SJSA1 (cell line): ENCODE data around the gene CCDC30. TPM values are rescaled to one million over a fixed set of nuclear protein-coding genes. Genes with fewer than 3 reads are reported as not detected.
"Not testable (repeated sequence)": the region's sequence is repeated elsewhere in the genome, so short reads cannot be mapped to it uniquely, and the experiment has no call there.

Source experiments
- DNase-seq, 2 experiments: peaks; one replicate each; pipeline ENCODE4 v3.0.0-alpha.2; 2015 to 2020; ENCODE audit warnings: low spot score in 2 of 2, low read depth in 1 of 2
- H3K27ac ChIP-seq: fragments of 250-450 bp; sonication (Bioruptor Pico); 2 replicates; pipeline ENCODE4 v1.5.1; 2020; ENCODE audit warnings: mild to moderate bottlenecking, moderate library complexity
- H3K27me3 ChIP-seq: fragments of 250-450 bp; sonication (Bioruptor Pico); replicated peaks from 2 replicates; pipeline ENCODE4 v1.5.1; 2020; ENCODE audit warnings: mild to moderate bottlenecking, moderate library complexity
- H3K36me3 ChIP-seq: fragments of 250-450 bp; sonication (Bioruptor Pico); 2 replicates; pipeline ENCODE4 v1.5.1; 2020; ENCODE audit warnings: mild to moderate bottlenecking
- H3K4me1 ChIP-seq: fragments of 250-450 bp; sonication (Bioruptor Pico); replicated peaks from 2 replicates; pipeline ENCODE4 v1.6.1; 2021; ENCODE audit warnings: mild to moderate bottlenecking
- H3K4me3 ChIP-seq: fragments of 250-450 bp; sonication (Bioruptor Pico); 2 replicates; pipeline ENCODE4 v1.5.1; 2020; ENCODE audit warnings: mild to moderate bottlenecking
- H3K9me3 ChIP-seq: fragments of 250-450 bp; sonication (Bioruptor Pico); replicated peaks from 2 replicates; pipeline ENCODE4 v1.5.1; 2020; ENCODE audit warnings: mild to moderate bottlenecking
- total RNA-seq: library from RNA; depleted of rRNA; stranded (reverse); fragments of >200 nt; shearing (Covaris generic); gene quantifications from 2 replicates; pipeline ENCODE4 v1.2.3, GENCODE V29; 2014

The CCDC30 gene
- total RNA-seq, 1 experiment from 2014 or later: 0.13 TPM

- H3K4me1 ChIP-seq: no peaks in the 10 kb centered on the region
- peaks cover 8% of the 10 kb centered on the region; the same call in 1 of the 2 replicates for H3K9me3 ChIP-seq
- H3K4me3 ChIP-seq: no peak overlapping the region
- no peaks in the 10 kb centered on the region for H3K27me3 ChIP-seq
- H3K36me3 ChIP-seq: no peaks in the 10 kb centered on the region
- no peak for DNase-seq
- H3K27ac ChIP-seq: no peak overlapping the region
These were observed 122.9 kb downstream of the CCDC30 start for GRCh38 chr1:42586016-42586415.

DNA sequence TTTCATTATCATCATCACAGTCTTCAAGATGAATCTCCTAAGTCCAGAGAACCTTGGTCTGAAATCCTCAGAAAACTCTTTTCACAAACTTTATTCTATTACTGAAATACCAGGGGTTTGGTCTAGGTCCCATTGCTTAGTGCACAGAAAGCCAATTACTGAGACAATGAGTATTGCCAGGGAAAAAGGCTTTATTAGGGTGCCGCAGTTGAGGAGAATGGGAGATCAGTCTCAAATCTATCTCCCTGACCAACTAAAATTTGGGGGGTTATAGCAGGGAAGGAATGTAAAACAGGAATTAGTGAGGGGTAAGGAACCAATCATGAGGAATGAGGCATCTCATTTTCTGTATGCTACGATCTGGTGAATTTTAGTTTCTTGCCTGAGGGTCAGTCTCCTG, 124.7 kb downstream of the CCDC30 start:
- Histone ChIP-seq H3K4me3 (no peak overlapping the region), H3K27ac (no peak overlapping the region), H3K9me3 (peaks cover 8% of the 10 kb centered on the region; the same call in 1 of the 2 replicates), H3K4me1 (no peaks in the 10 kb centered on the region), H3K27me3 (no peaks in the 10 kb centered on the region), H3K36me3 (no peaks in the 10 kb centered on the region)
- DNase-seq: no peak

DNA sequence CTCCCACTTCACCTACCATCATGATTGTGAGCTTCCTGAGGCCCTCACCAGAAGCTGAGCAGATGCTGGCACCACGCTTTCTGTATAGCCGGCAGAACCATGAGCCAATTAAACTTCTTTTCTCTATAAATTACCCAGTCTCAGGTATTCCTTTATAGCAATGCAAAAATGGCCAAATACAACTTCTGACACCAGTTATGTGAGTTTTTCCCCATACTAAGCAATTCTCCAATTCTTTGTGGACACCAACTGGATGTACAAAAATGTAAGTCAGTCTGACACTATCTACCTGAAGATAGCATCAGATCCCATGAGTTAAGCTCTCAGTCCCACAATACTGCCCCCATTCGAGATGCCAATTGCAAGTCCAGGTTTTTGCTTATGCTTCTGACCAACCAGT, 129.7 kb downstream of the CCDC30 start:
- Histone ChIP-seq H3K4me3 (no peak overlapping the region), H3K4me1 (no peaks in the 10 kb centered on the region), H3K36me3 (no peaks in the 10 kb centered on the region), H3K27ac (no peak overlapping the region), H3K27me3 (0 out of 2 replicates have a peak, but pooled peaks cover 3% of the 10 kb centered on the region), H3K9me3 (peaks cover 3% of the 10 kb centered on the region; the same call in 1 of the 2 replicates)
- DNase-seq: no peak

GRCh38 chr1:42593486-42594100, 130.5 kb downstream of the CCDC30 start:
- no peaks in the 10 kb centered on the region for H3K36me3 ChIP-seq
- DNase-seq: no peak
- H3K27me3 ChIP-seq: 0 out of 2 replicates have a peak, but pooled peaks cover 3% of the 10 kb centered on the region
- H3K27ac ChIP-seq: no peak overlapping the region
- no peaks in the 10 kb centered on the region; the same call in 1 of the 2 replicates for H3K9me3 ChIP-seq
- H3K4me1 ChIP-seq: no peaks in the 10 kb centered on the region
- no peak overlapping the region for H3K4me3 ChIP-seq

DNA sequence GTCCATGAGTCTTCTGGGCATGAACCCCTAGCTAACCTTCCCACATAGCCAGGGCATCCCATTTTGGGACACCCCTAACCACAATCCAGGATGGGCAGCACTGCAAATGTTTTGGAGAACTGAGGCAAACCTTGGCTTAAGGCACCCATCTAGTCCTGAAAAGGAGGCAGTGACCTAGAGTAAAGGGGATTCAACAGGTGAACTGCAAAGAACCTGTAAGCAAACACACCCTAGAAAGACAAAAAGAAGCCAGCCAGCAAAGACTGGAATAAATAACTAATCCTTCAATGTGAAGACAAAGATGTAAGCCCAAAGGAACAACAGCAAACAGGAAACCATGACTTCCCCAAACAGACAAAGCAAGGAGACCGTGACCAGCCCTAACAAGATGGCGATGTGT, 138.4 kb downstream of the CCDC30 start:
- no peak for DNase-seq
- peaks cover 3% of the 10 kb centered on the region; the same call in 1 of the 2 replicates for H3K27me3 ChIP-seq
- H3K36me3 ChIP-seq: no peaks in the 10 kb centered on the region
- H3K4me3 ChIP-seq: no peak overlapping the region
- no peaks in the 10 kb centered on the region for H3K9me3 ChIP-seq
- H3K27ac ChIP-seq: no peak overlapping the region
- no peaks in the 10 kb centered on the region for H3K4me1 ChIP-seq

GRCh38 chr1:42613803-42614131, 150.7 kb downstream of the CCDC30 start:
- Histone ChIP-seq H3K36me3 (no peaks in the 10 kb centered on the region), H3K4me1 (no peaks in the 10 kb centered on the region), H3K27me3 (peaks cover 15% of the 10 kb centered on the region; the same call in 1 of the 2 replicates), H3K4me3 (no peak overlapping the region), H3K27ac (no peak overlapping the region), H3K9me3 (no peaks in the 10 kb centered on the region)
- no peak for DNase-seq

- no peak for DNase-seq
- no peaks in the 10 kb centered on the region for H3K4me1 ChIP-seq
- H3K27ac ChIP-seq: no peak overlapping the region
- no peak overlapping the region for H3K4me3 ChIP-seq
- no peaks in the 10 kb centered on the region for H3K36me3 ChIP-seq
- H3K9me3 ChIP-seq: no peaks in the 10 kb centered on the region
- peaks cover 21% of the 10 kb centered on the region for H3K27me3 ChIP-seq
These were observed 155.8 kb downstream of the CCDC30 start for GRCh38 chr1:42618866-42619265.

GRCh38 chr1:42620307-42620706, 157.2 kb downstream of the CCDC30 start:
- no peaks in the 10 kb centered on the region for H3K36me3 ChIP-seq
- H3K27ac ChIP-seq: no peak overlapping the region
- H3K27me3 ChIP-seq: peaks cover 21% of the 10 kb centered on the region

DNA sequence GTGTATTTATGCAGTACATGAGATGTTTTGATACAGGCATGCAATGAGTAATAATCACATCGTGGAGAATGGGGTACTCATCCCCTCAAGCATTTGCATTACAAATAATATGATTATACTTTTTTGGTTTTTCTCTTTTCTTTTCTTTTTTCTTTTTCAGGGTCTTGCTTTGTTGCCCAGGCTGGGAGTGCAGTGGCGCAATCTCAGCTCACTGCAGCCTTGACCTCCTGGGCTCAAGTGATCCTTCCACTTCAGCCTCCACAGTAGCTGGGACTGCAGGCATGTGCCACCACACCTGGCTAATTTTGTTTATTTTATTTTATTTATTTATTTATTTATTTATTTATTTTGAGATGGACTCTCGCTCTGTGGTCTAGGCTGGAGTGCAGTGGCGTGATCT, 158.1 kb downstream of the CCDC30 start:
- H3K4me3 ChIP-seq, H3K9me3 ChIP-seq, H3K4me1 ChIP-seq, H3K27ac ChIP-seq, DNase-seq, H3K36me3 ChIP-seq: not testable (repeated sequence)
- peaks cover 21% of the 10 kb centered on the region for H3K27me3 ChIP-seq

More at GRCh38 chr1:42620307-42620706, 157.2 kb downstream of the CCDC30 start:
- no peak for DNase-seq
- H3K9me3 ChIP-seq: no peaks in the 10 kb centered on the region
- no peaks in the 10 kb centered on the region for H3K4me1 ChIP-seq
- no peak overlapping the region for H3K4me3 ChIP-seq

DNA sequence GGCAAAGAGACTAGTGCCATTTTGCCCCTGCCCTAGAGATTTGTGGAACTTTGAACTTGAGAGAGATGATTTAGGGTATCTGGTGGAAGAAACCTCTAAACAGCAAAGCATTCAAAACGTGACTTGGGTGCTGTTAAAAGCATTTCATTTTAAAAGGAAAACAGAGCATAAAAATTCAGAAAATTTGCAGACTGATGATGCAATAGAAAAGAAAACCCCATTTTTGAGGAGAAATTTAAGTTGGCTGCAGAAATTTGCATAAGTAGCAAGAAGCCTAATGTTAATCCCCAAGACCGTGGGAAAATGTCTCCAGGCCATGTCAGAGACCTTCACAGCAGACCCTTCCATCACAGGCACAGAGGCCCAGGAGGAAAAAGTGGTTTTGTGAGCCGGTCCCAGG, 164.1 kb downstream of the CCDC30 start:
- not testable (repeated sequence) for H3K27ac ChIP-seq, DNase-seq

DNA sequence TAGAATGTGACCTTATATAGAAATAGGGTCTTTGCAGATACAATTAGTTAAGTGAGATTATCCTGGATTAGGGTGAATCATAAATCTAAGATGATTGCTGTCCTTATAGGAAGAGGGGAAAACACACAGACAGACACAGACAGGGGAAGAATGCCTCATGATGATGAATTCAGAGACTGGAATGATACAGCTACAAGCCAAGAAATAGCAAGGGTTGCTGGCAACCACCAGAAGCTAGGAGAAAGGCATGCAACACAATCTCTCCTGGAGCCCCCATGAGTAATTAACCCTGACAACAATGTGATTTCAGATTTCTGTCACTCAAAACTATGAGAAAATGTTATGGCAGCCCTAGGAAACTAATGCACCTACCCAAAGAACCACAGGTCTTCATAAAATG, 176.0 kb downstream of the CCDC30 start:
- Histone ChIP-seq H3K36me3 (no peaks in the 10 kb centered on the region), H3K4me1 (no peaks in the 10 kb centered on the region), H3K27me3 (no peaks in the 10 kb centered on the region; the same call in none of the 2 replicates), H3K9me3 (no peaks in the 10 kb centered on the region), H3K4me3 (no peak overlapping the region), H3K27ac (no peak overlapping the region)
- DNase-seq: no peak

More for the DNA sequence above, 164.1 kb downstream of the CCDC30 start:
- H3K9me3 ChIP-seq, H3K27me3 ChIP-seq, H3K4me1 ChIP-seq, H3K4me3 ChIP-seq, H3K36me3 ChIP-seq: not testable (repeated sequence)

GRCh38 chr1:42646056-42646455, 183.0 kb downstream of the CCDC30 start:
- Histone ChIP-seq H3K4me1 (no peaks in the 10 kb centered on the region), H3K9me3 (no peaks in the 10 kb centered on the region), H3K36me3 (no peaks in the 10 kb centered on the region), H3K4me3 (no peak overlapping the region), H3K27me3 (no peaks in the 10 kb centered on the region), H3K27ac (no peak overlapping the region)
- DNase-seq: no peak

GRCh38 chr1:42657201-42657600, 194.1 kb downstream of the CCDC30 start:
- H3K27me3 ChIP-seq: peaks cover 8% of the 10 kb centered on the region; the same call in 1 of the 2 replicates
- DNase-seq: no peak
- H3K4me1 ChIP-seq: peaks cover 8% of the 10 kb centered on the region; the same call in 1 of the 2 replicates
- no peak overlapping the region for H3K4me3 ChIP-seq
- H3K27ac ChIP-seq: no peak overlapping the region
- H3K9me3 ChIP-seq: no peaks in the 10 kb centered on the region
- H3K36me3 ChIP-seq: peaks cover 31% of the 10 kb centered on the region

GRCh38 chr1:42657981-42658876, 195.1 kb downstream of the CCDC30 start, which contains the start of gene PPIH:
TSS of gene PPIH (plus strand) at chr1:42658423. CDS start at chr1:42658447, 24 bp downstream.
- Histone ChIP-seq H3K4me3 (peak within 1 kb of the TSS; percentile 67), H3K36me3 (peaks cover 35% of the 10 kb centered on the region), H3K4me1 (peaks cover 8% of the 10 kb centered on the region; the same call in 1 of the 2 replicates), H3K27ac (peak within 1 kb of the TSS; percentile 38), H3K27me3 (peaks cover 5% of the 10 kb centered on the region; the same call in 1 of the 2 replicates), H3K9me3 (no peaks in the 10 kb centered on the region)
- DNase-seq: peak; percentile 88 to 94
